Fibroblast of peridontal ligament (primary cell): Measurements from ENCODE around the gene MREG.
"Not testable (repeated sequence)": the region's sequence is repeated elsewhere in the genome, so short reads cannot be mapped to it uniquely, and the experiment has no call there.

Experiments used
- DNase-seq: peaks from one replicate; pipeline ENCODE4 v3.0.0-alpha.2; 2010; ENCODE audit errors: extremely low read depth

Gene MREG

GRCh38 chr2:215988556-215989207 lies 24.7 kb downstream of the MREG start:
- not testable (repeated sequence) for DNase-seq

DNA sequence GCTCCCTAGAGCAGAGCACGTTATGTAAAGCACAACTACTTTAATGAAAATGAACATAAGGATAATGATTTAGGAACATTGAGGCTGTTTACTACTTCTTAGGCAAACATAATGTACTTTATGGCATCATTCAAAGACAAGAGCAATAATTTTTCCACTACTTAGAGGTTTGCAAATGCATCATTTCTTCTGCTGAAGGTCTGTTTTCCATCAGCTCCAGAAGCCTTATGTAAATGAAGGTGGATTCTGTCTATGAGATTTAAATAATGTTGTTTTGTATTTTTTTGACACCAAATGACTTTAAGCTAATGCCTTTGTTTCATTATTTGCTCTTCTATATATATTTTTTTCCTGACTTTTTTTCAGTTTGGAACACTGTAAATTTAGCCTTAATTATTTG lies 28.1 kb downstream of the MREG start:
- DNase-seq: no peak

- DNase-seq: no peak
These were observed 28.7 kb downstream of the MREG start for GRCh38 chr2:215984661-215985060.

- no peak for DNase-seq
These were observed 29.6 kb downstream of the MREG start for GRCh38 chr2:215983581-215984351.

DNA sequence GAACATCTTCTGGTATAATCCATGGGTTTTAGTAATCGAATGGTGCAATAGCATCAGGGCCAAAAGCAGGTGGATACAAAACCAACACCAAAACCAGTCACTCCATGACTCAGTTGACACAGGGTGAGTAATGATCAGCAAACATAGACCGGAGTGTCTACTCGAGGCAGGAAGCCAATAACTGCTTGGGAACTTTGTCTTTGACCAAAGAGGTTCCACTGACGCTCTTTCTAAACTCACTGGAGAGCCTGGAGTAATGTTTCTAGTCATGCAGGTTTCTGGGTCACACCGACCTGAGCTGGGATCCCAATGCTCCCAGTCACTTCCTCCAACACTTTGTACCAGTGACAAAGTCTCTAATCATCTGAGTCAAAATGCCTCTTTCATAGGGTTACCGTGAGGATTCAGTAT lies 30.9 kb downstream of the MREG start:
- peak; percentile 32 for DNase-seq

GRCh38 chr2:215981115-215981514 lies 32.2 kb downstream of the MREG start:
- DNase-seq: no peak

DNA sequence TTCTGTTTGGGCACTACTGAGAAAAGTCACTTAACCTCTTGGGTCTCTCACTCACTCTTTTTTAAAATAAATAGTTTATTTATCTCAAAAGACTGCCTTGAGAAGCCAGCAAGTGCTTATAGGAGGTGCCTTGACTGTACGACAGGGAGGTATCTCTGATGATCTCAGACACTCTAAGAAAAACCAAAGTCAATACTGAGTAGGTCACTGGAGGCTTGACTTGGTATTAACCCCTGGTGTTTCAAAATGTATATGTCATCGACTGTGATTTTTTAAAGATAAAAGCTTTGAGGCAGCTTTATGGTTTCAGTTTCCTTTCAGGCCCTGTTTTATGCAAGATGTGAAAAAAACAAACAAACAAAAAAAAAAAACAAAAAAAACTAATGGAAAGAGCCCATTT lies 33.7 kb downstream of the MREG start:
- DNase-seq: no peak

GRCh38 chr2:215974700-215975429 lies 38.5 kb downstream of the MREG start:
- DNase-seq: no peak

DNA sequence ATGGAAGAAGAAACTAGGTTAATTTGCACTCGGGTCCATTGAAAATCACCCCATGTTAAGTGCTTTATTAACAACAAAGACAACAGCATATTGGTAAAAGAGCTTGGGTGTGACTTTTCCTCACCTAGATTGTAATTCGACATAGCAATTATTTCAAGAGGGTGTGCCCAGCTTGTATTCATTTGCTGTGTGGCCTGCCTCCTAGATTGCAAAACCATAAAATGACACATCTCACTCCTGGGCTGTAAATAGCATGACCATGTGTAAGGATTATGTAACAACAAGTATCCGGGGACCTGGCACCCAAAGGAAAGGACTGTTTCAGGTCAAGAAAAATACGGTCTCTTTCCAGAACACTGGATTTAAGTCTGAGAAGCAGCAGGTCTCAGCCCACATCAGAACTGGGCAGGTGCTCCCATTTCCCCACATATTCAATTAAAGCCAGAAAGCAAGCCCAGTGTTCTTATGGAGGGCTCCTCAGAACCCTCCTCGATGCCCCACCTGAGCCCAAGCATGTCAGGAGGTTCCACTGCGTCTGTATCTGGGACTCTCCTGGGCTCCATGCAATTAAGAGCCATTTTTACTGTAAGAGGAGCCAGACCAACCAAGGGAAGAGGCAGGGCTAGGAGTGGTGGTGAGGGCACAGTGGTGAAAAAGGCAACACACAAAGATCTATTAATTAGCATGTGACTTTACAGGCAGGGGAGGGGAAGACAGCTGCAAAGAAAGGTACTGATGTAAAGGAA lies 39.2 kb downstream of the MREG start:
- DNase-seq: peak; percentile 45

DNA sequence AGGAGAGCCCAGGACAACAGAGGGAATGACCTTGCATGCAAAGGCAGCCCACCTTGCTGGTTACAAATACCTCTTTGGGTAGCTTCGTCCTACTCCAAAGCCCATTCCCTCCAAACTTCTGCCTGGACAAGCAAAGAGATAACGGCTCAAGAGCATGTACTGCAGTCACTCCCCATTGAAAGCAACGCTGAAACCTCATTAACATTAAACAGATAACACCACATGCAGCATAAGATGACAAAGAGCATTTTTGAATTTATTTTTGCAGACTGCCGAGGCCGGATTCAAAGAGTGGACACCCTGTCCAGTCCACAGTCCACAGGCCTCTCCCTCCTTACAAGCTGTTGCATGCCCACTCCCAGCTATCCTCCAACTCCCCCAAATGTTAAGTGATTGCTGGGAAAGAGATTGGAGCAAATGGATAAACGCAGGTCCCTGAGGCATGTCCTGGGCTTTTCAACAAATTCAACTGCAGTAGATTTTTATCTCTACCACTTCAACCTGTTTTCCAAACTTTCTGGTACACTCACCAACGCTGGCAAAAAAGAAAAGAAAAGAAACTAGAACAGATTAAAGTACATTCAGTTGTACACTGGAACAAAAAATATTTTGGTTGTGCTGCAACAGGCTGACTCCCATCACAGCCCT lies 40.1 kb downstream of the MREG start:
- DNase-seq: no peak

DNA sequence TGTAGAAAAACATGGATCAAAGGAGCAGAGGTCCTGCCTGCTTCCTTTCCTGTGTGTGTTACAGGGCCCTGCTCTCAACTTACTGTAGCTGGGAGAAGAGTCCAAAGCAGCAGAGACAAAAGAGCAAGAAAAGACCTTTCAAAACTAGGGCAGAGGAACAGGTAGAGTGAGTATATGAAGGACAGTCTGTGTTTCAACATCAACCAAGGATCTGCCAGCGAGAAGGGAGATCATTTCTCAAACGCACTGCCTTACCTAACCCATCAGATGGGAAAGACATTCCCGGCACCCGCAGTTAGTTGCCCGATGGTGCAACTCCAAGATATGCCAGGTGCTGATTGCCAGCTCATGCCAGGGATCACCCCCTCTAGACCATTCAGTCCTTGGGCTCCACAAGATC lies 41.7 kb downstream of the MREG start:
- no peak for DNase-seq

- DNase-seq: not testable (repeated sequence)
These were observed 42.5 kb downstream of the MREG start for GRCh38 chr2:215970894-215971293.

- DNase-seq: peak; percentile 21
These were observed 42.9 kb downstream of the MREG start for GRCh38 chr2:215970425-215970824.

- DNase-seq: peak; percentile 80
These were observed 44.1 kb downstream of the MREG start for GRCh38 chr2:215969131-215969841.

DNA sequence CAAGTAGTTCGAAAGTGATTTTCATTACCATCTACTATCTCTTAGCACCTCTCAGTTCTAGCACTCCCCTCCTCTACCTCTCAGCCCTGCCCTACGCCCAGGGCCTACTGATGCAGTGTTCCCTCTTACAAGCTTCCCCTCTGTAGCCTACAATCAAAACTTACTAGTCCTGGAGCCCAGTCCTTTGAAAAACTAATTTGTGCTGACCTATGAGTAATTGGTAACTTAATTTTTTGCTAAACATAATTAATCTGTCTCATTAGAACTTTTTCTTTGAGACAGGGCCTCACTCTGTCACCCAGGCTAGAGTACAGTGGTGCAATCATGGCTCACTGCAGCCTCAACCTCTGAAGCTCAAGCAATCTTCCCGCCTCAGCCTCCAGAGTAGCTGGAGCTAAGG lies 44.9 kb downstream of the MREG start:
- DNase-seq: no peak

DNA sequence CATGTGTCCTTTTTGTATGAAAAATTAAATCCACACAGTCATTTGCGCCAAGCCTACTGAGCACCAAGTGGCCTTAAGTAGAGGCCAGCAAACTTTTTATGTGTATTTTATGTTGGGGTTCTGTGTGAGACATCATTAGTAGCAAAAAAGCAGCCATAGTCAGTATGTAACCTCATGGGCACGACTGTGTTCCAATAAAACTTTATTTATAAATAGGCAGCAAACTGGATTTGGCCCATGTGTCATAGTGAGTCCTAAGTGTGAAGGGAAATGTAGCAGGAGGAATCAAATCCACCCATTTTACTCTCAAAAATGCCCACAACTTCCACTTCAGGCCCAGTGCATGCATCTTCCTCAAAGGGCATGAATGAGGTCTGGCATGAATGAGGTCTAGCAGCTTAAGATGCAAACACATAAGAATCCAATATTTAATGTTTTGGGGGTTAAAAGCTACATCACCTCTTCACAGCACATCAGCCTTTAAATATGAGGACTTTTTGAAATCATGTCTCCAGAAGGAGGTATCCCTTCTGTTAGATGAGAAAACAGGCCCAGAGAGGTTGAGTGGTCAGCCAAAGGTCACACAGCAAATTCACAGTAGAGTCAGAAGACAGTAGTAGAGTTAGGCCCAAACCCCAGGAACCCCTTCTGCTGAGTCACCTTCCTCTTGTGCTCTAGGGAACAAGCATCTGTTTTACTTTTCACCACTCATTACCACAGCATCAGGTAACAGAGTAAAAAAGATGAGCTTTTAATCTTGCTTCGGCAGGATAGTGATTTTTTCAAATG lies 45.6 kb downstream of the MREG start:
- DNase-seq: no peak

- no peak for DNase-seq
These were observed 46.4 kb downstream of the MREG start for GRCh38 chr2:215966951-215967350.

DNA sequence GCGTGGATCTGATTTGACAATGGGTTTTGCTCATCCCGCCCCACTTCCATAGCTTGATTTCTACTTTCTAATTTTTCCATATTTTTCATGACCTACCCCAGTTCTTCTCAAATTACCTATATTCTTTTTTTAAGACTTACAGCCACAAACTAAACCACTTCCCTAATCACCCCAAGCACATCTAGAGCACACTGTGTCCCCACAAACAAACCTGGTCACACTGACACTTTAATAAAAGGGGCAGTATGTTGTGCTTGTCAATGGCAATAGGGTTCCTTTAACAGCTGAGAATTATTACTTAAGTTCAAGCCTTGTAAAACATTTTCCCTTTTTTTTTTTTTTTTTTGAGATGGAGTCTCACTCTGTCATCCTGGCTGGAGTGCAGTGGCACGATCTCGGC lies 47.1 kb downstream of the MREG start:
- no peak for DNase-seq

GRCh38 chr2:215965532-215966165 lies 47.7 kb downstream of the MREG start:
- DNase-seq: no peak

- no peak for DNase-seq
These were observed 51.4 kb downstream of the MREG start for GRCh38 chr2:215961981-215962380.
